HCT116 (cell line): ENCODE data around the gene COL23A1. TPM values are rescaled to one million over a fixed set of nuclear protein-coding genes. Genes with fewer than 3 reads are reported as not detected.

ENCODE experiments used
- ATAC-seq: fragments of 200-7000 bp; cut with Tn5 transposase; 2 replicates; pipeline ENCODE4 v1.9.1; 2020; ENCODE audit warnings: mild to moderate bottlenecking, moderate library complexity
- BruUV-seq: library from RNA; stranded (reverse); fragments of 400-500 nt; replicated peaks from 2 replicates; lab custom pipeline; 2021; lab: Mats Ljungman, UMichigan
- CTCF ChIA-PET: fragments of 300-600 bp; sonication (Branson Sonifier 250); formaldehyde crosslinking; loops from one replicate; lab custom pipeline; 2021; ENCODE audit warnings: antibody characterized with exemption; lab: Charles Lee
- POLR2A ChIA-PET: fragments of 300-600, 350-600 bp; sonication (Branson Sonifier 250); formaldehyde crosslinking; loops from one replicate; lab custom pipeline; 2021; ENCODE audit warnings: antibody characterized with exemption; lab: Charles Lee
- RAD21 ChIA-PET, 2 experiments: fragments of 300-600 bp; sonication (Branson Sonifier 250); formaldehyde crosslinking; loops; one replicate each; lab custom pipeline; 2023; ENCODE audit warnings: low total read pairs in 2 of 2; ENCODE audit not compliant: uncharacterized antibody in 2 of 2, unreplicated experiment in 2 of 2, low non-redundant PET in 1 of 2; lab: Charles Lee
- DNase-seq: peaks from one replicate; pipeline ENCODE4 v3.0.0-alpha.2; 2010; ENCODE audit warnings: low read depth, low spot score
- H2AFZ ChIP-seq: fragments of 200-600 bp; shearing (Covaris generic), sonication (generic); 2 replicates; pipeline ENCODE4 v1.6.1; 2017; ENCODE audit warnings: low read depth, mixed run types, mixed read lengths, antibody characterized with exemption, low read length; ENCODE audit not compliant: poor library complexity, severe bottlenecking
- H3K27ac ChIP-seq: 2 replicates; pipeline ENCODE4 v1.5.1; 2012; ENCODE audit warnings: low read depth, low read length
- H3K27me3 ChIP-seq: fragments of 200-600 bp; sonication (generic); 2 replicates; pipeline ENCODE4 v1.6.1; 2016; ENCODE audit warnings: mixed run types, low read length, mixed read lengths; ENCODE audit not compliant: insufficient read depth
- H3K36me3 ChIP-seq, 2 experiments: fragments of 200-500 bp in 1 of 2; fragments of 200-600 bp in 1 of 2; sonication (Bioruptor generic) in 1 of 2; sonication (generic) in 1 of 2; 2 replicates each; pipeline versions ENCODE4 v1.5.1 to v1.6.1; 2014 to 2016; ENCODE audit warnings: low read length in 2 of 2, inconsistent platforms in 1 of 2, mixed read lengths in 1 of 2, mixed run types in 1 of 2; ENCODE audit not compliant: insufficient read depth in 2 of 2, control insufficient read depth in 1 of 2
- H3K4me1 ChIP-seq, 2 experiments: fragments of 200-600 bp in 1 of 2; sonication (generic) in 1 of 2; 2 replicates each; pipeline versions ENCODE4 v1.5.1 to v1.6.1; 2012 to 2017; ENCODE audit warnings: low read length in 2 of 2, inconsistent platforms in 1 of 2, mild to moderate bottlenecking in 1 of 2, mixed read lengths in 1 of 2, mixed run types in 1 of 2, moderate library complexity in 1 of 2; ENCODE audit not compliant: insufficient read depth in 2 of 2, control insufficient read depth in 1 of 2
- H3K4me2 ChIP-seq: fragments of 200-600 bp; sonication (generic); 2 replicates; pipeline ENCODE4 v1.6.1; 2017; ENCODE audit warnings: mixed run types, low read length, mixed read lengths
- H3K4me3 ChIP-seq, 2 experiments: fragments of 200-600 bp in 1 of 2; sonication (generic) in 1 of 2; replicated peaks in 1 of 2; 2 replicates each; pipeline ENCODE4 v1.5.1; 2011 to 2016; ENCODE audit warnings: low read length in 2 of 2, control low read depth in 1 of 2, low read depth in 1 of 2, mild to moderate bottlenecking in 1 of 2, mixed read lengths in 1 of 2, mixed run types in 1 of 2
- H3K79me2 ChIP-seq: fragments of 200-600 bp; sonication (generic); 2 replicates; pipeline ENCODE4 v1.6.1; 2017; ENCODE audit warnings: mild to moderate bottlenecking, mixed run types, low read length, moderate library complexity, mixed read lengths; ENCODE audit not compliant: insufficient read depth
- H3K9ac ChIP-seq: fragments of 200-600 bp; sonication (generic); 2 replicates; pipeline ENCODE4 v1.6.1; 2016; ENCODE audit warnings: low read length, mixed read lengths
- H3K9me2 ChIP-seq: fragments of 200-600 bp; sonication (generic), shearing (Covaris generic); 2 replicates; pipeline ENCODE4 v1.6.1; 2017; ENCODE audit warnings: mixed run types, mild to moderate bottlenecking, moderate library complexity; ENCODE audit not compliant: insufficient read depth
- H3K9me3 ChIP-seq, 2 experiments: fragments of 200-500 bp in 1 of 2; fragments of 200-600 bp in 1 of 2; sonication (Bioruptor generic) in 1 of 2; sonication (generic) in 1 of 2; 2 replicates each; pipeline ENCODE4 v1.6.1; 2014 to 2017; ENCODE audit warnings: low read length in 2 of 2, mixed read lengths in 2 of 2, inconsistent platforms in 1 of 2, low read depth in 1 of 2, mild to moderate bottlenecking in 1 of 2, mixed run types in 1 of 2, moderate library complexity in 1 of 2; ENCODE audit not compliant: control insufficient read depth in 1 of 2, insufficient read depth in 1 of 2
- H4K20me1 ChIP-seq: fragments of 200-600 bp; sonication (generic), shearing (Covaris generic); 2 replicates; pipeline ENCODE4 v1.6.1; 2017; ENCODE audit warnings: mixed run types, mild to moderate bottlenecking, moderate library complexity; ENCODE audit not compliant: insufficient read depth
- ATF3 ChIP-seq: IDR thresholded peaks from 2 replicates; pipeline ENCODE4 v1.6.1; 2012
- CBX3 ChIP-seq: IDR thresholded peaks from 2 replicates; pipeline ENCODE4 v1.6.1; 2012; ENCODE audit warnings: low read depth
- EGR1 ChIP-seq: IDR thresholded peaks from 2 replicates; pipeline ENCODE4 v1.6.1; 2012; ENCODE audit warnings: low read depth
- ELF1 ChIP-seq: IDR thresholded peaks from 2 replicates; pipeline ENCODE4 v1.6.1; 2012; ENCODE audit warnings: low read depth, borderline replicate concordance
- JUND ChIP-seq: IDR thresholded peaks from 2 replicates; pipeline ENCODE4 v1.6.1; 2012
- POLR2A ChIP-seq: IDR thresholded peaks from 2 replicates; pipeline ENCODE4 v1.7.0; 2011; ENCODE audit warnings: borderline replicate concordance; ENCODE audit not compliant: insufficient read depth, insufficient read length; ENCODE audit errors: extremely low read depth
- SP1 ChIP-seq: IDR thresholded peaks from 2 replicates; pipeline ENCODE4 v1.6.1; 2012; ENCODE audit warnings: low read depth
- SRF ChIP-seq: IDR thresholded peaks from 2 replicates; pipeline ENCODE4 v1.6.1; 2012; ENCODE audit warnings: low read depth
- TCF7L2 ChIP-seq: IDR thresholded peaks from 2 replicates; pipeline ENCODE4 v1.7.0; 2011; ENCODE audit warnings: borderline replicate concordance, inconsistent platforms; ENCODE audit not compliant: insufficient read depth, insufficient read length; ENCODE audit errors: extremely low read depth
- YY1 ChIP-seq: IDR thresholded peaks from 2 replicates; pipeline ENCODE4 v1.6.1; 2011; ENCODE audit warnings: low read length, low read depth, moderate library complexity, mild to moderate bottlenecking; ENCODE audit not compliant: insufficient replicate concordance; ENCODE audit errors: extremely low read depth
- ZBTB33 ChIP-seq: IDR thresholded peaks from 2 replicates; pipeline ENCODE4 v1.6.1; 2011; ENCODE audit warnings: mild to moderate bottlenecking, low read length, moderate library complexity; ENCODE audit not compliant: insufficient replicate concordance; ENCODE audit errors: extremely low read depth
- intact Hi-C: fragments of 100-400 bp; cut with micrococcal nuclease; formaldehyde crosslinking; loops from 2 replicates; pipeline ENCODE4 v1.10.0; 2022
- total RNA-seq: library from RNA; stranded (reverse); gene quantifications from one replicate; pipeline ENCODE4 v1.2.1, GENCODE V29; 2021; ENCODE audit not compliant: unreplicated experiment

The COL23A1 gene
- total RNA-seq, 1 experiment from 2014 or later, result not detected

- Histone ChIP-seq H3K4me1 (peaks cover 3 to 26% of the 10 kb centered on the region in 2 experiments; a peak in 1 of 4 replicates), H3K9ac (no peak overlapping the region), H3K79me2 (peaks cover 13% of the 10 kb centered on the region), H3K9me2 (no peaks in the 10 kb centered on the region), H3K4me2 (peak overlapping the region; percentile 9; the same call in 1 of the 2 replicates), H3K4me3 (no peak overlapping the region), H3K27ac (no peak overlapping the region), H4K20me1 (no peaks in the 10 kb centered on the region), H3K36me3 (no peaks in the 10 kb centered on the region), H3K9me3 (no peaks in the 10 kb centered on the region), H2AFZ (no peak overlapping the region), H3K27me3 (no peaks in the 10 kb centered on the region)
- no peak for TF ChIP-seq EGR1
- peak; percentile 73 for TF ChIP-seq TCF7L2
- TF ChIP-seq SP1, result peak; percentile 50; the same call in 1 of the 2 replicates
- no peak for TF ChIP-seq POLR2A
- TF ChIP-seq JUND, result peak; percentile 49
- intact Hi-C loops, result no loop called here
- RAD21 ChIA-PET, result no interaction called here
- DNase-seq (peak; percentile 24), ATAC-seq (no peak)
- CTCF ChIA-PET, result no interaction called here
- BruUV-seq, result no TSS peak
- POLR2A ChIA-PET, result no interaction called here
Measured at GRCh38 chr5:178630475-178630930, 40.3 kb upstream of the COL23A1 start.

DNA sequence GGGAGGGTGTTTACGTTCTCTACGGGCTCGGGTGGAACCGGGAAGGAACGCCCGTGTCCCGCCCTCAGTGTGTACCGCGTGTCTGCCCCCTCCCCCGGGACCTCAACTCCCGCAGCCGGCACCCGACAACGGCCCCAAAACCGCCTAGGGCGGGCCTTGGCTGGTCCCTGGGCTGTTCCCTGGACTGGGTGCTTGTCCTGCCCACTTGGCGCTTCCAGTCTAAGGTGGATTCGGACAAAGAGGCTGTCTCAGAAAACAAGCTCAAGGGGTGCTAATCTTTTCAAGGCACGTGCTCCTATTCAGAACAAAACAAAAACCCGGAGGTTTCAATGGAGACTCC lies 37.0 kb upstream of the COL23A1 start:
- POLR2A ChIA-PET, result no interaction called here
- ATAC-seq, result no peak

More for the DNA sequence above, 37.0 kb upstream of the COL23A1 start:
- no TSS peak for BruUV-seq
- peak overlapping the region; percentile 50 for H3K27ac ChIP-seq
- no peaks in the 10 kb centered on the region for H3K27me3 ChIP-seq
- no peak for DNase-seq
- H3K9me3 ChIP-seq, result no peaks in the 10 kb centered on the region
- H2AFZ ChIP-seq, result peak overlapping the region; percentile 80
- intact Hi-C loops, result loop anchor here (5.0 to 10.0 kb wide), 3 partner anchors 105 to 550 kb away; partner anchors contain the start of genes ZNF354A and ZNF354B
- H3K4me3 ChIP-seq, result peak overlapping the region; percentile 33 to 86
- no peaks in the 10 kb centered on the region for H3K9me2 ChIP-seq
- CTCF ChIA-PET, result no interaction called here
- peaks cover 4 to 8% of the 10 kb centered on the region in 2 experiments; a peak in 3 of 4 replicates for H3K36me3 ChIP-seq
- TF ChIP-seq JUND (no peak), SRF (no peak), CBX3 (0 out of 2 replicates have a peak, but pooled peaks have one; percentile 49), TCF7L2 (no peak), YY1 (no peak), ATF3 (no peak), ELF1 (no peak), ZBTB33 (no peak)
- peaks cover 11 to 30% of the 10 kb centered on the region in 2 experiments for H3K4me1 ChIP-seq
- RAD21 ChIA-PET, result no interaction called here
- H3K79me2 ChIP-seq, result peaks cover 45% of the 10 kb centered on the region
- H3K9ac ChIP-seq, result no peak overlapping the region
- H3K4me2 ChIP-seq, result peak overlapping the region; percentile 75
- no peaks in the 10 kb centered on the region for H4K20me1 ChIP-seq
